Caki2 (cell line): Measurements from ENCODE around the gene RGS12. TPM values are rescaled to one million over a fixed set of nuclear protein-coding genes. Genes with fewer than 3 reads are reported as not detected.

Experiments used
- DNase-seq: peaks from one replicate; pipeline ENCODE4 v3.0.0-alpha.2; 2015; ENCODE audit warnings: low read depth
- in situ Hi-C: cut with HindIII; loops from 2 replicates; pipeline ENCODE4 v1.10.0; 2016; ENCODE audit warnings: low sequenced_read_pairs, low pct_unique_long_range_greater_than_20kb, mixed read lengths
- total RNA-seq: library from RNA; depleted of rRNA; stranded (reverse); fragments of >200 nt; shearing (Covaris generic); gene quantifications from 2 replicates; pipeline ENCODE4 v1.2.3, GENCODE V29; 2014; ENCODE audit warnings: low replicate concordance

RGS12 gene
- total RNA-seq, 1 experiment from 2014 or later: 27.0 TPM

DNA sequence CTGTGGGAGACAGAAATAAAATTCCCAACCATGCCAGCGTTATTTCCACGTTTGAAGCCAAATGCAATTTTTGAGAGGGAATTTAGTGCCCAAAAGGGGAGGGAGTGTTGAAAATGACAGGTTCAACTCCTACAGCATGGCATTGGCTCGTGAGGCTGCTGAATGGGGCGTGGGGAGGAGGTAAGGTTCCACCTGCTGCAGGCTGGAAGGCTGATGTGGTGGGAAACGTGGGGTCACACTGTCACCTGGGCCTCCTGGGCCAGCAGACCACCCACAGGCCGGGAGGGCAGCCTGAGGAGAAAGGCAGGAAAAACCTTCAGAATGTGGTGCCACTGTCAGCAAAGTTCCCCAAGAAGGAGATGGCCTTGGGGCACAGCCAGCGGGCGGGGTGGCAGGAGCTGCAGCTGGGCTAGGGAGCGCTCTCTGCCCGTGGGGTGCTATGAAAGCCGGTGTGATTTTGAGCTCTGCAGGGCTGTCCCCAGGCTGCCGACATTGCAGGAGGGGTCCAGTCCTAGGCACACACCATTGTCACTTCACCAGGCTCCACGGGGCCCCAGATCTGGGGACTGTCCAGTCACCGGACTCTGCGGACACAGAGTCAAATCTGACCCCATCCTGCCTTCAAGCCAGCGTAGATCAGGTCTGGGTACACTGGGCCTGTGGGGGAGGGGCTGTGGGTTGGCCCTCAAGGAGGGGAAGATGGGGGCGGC, 24.3 kb upstream of the RGS12 start:
- DNase-seq: no peak
- in situ Hi-C loops: no loop called here

DNA sequence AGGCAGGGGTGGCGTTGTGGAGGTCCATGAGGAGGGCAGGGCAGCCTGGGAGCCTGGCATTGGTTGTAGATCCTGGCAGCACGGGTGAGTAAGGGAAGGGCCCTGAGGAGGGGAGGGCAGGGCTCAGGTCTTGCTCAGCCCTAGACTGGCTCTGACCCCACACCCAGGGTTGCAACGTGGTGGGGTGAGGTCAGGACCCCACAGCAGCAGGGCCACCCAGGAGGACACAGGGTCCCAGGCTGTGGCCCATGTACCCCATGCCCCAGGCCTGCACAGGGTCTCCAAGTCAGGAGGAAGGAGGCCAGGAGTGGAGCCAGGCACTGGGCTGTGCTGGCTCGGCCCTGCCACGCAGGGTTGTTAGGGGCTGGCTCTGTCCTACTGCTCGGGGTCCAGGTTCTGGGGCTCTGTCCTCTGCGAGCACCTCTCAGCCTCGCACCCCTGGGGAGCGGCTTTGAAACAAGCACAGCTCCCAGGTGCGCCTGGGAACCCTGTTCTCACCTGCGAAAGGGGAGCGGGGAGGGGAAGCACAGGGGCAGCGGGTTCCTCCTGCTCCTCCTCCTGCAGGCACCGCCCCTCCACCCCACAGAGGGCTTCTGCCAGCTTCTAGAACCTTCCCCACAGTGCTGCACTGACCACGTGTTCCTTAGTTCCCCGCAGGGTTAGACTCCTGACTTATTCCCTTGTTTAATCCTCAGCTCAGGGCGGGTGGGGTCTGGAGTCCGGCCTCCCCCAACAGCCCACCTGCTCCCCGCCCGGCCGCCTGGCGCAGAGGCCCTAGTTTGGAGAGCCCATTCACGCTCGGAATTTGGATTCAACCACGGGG, 23.5 kb upstream of the RGS12 start:
- DNase-seq: no peak
- in situ Hi-C loops: no loop called here

- DNase-seq: no peak
- in situ Hi-C loops: no loop called here
These were observed 22.7 kb upstream of the RGS12 start for GRCh38 chr4:3269991-3270611.

DNA sequence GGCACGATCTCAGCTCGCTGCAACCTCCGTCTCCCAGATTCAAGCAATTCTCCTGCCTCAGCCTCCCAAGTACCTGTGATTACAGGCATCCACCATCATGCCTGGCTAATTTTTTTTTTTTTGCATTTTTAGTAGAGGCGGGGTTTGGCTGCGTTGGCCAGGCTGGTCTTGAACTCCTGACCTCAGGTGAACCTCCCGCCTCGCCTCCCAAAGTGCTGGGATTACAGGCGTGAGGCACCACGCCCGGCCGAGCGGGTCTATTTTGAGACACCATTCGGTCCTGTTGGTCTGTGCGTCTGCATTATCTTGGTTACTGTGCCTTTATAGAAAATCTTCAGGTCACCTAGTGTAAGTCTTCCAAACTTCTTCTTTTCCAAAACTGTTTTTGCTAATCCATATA, 21.7 kb upstream of the RGS12 start:
- in situ Hi-C loops: no loop called here
- DNase-seq: no peak

- no peak for DNase-seq
- in situ Hi-C loops: no loop called here
These were observed 15.8 kb upstream of the RGS12 start for GRCh38 chr4:3276986-3277385.

DNA sequence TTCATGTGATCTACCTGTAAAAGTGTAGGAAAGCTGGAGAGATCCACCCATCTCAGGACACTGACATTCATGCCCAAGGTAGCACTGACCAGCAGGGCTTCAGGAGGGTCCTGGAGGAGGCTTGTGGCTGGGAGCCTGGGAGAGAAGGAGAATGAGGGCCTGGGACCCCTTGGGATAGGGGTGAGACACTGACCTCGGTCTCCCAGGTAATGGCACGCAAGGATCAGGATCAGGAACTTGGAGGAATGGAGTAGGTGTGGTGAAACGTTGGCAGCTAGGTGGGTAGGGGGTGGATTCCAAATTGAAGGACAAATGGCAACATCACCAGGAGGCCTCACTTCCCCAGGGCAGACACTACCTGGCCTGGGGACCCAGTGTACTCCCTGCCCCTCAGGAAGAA, 12.4 kb upstream of the RGS12 start:
- DNase-seq: no peak
- in situ Hi-C loops: no loop called here

- no peak for DNase-seq
- in situ Hi-C loops: no loop called here
These were observed 9.3 kb upstream of the RGS12 start for GRCh38 chr4:3283483-3283882.

- no peak for DNase-seq
- in situ Hi-C loops: no loop called here
These were observed 8.9 kb upstream of the RGS12 start for GRCh38 chr4:3283916-3284315.

DNA sequence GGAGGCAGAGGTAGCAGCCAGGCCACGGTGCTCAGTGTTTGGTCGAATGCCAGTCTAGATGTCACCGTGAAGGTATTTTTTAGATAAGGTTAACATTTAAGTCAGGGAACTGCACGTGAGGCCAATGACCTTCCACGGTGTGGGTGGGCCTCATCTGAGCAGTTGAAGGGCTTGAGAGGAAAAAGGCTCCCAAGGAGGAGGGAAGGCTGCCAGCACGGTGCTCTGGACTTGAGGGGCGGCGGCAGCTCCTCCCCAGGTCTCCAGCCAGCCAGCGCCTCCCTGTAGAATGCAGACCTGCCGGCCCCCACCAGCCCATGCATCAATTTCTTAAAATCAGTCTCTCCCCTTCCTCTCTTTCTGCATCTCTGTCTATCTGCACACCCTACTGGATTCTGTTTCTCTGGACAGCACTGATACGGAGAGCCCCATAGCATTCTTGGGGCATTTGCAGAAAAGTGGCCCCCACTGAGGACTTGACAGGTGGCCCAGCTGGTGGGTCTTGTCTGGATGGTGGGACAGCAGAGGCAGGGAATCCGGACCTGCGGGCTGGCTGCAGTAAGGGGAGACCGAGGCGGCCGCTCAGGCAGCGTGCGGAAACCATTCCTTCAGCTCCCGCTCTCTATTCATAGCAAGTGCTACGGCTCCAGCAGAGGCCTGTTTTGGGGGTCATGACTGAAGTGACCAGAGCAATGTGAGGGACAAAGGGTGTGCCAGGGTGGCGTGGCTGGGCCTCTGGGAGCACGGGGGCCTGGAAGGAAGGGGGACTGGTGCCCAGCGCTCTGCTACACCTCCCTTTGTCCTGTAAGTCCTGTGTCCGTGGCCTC, 7.9 kb upstream of the RGS12 start:
- no peak for DNase-seq
- in situ Hi-C loops: no loop called here

GRCh38 chr4:3285558-3286334, 7.1 kb upstream of the RGS12 start:
- in situ Hi-C loops: no loop called here
- DNase-seq: no peak

DNA sequence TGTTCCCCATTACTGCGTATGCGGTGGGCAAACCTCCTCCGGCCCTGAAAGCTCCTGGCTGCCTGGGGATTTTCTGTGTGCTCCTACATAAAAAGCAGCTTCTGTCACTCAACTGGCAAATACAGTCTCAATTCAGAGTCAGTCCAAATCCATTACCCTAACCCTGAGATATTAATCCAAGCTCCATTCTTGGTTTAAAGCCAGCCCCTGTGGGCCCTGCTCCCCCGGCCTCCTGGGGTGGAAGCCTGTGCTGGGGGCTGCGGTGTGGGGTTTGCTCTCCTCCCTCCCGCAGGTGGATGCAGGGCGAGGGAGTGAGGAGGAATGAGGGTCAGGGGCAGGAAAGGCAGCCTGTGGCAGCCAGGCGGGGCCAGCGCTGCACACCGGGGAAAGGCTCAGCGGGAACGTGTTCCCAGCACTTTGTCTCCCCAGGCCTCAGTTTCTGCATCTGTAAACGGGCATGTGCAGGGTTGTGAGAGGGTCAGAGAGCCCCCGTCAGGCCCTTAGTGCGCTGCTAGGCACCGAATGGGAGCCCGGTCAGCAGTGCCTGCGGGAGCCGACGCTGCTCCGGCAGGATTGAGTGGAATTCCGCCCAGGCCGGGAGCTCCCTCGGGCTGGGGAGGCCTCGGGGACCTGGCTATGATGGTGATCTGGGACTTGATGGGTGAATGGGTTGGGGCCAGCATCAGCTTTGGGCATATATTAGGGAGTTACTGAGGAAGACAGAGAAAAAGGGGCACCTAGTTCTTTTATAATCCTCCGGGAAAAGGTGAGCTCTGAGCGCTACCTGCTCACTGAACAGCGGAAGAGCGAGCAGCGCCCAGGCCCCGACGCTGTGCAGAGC, 6.3 kb upstream of the RGS12 start:
- in situ Hi-C loops: no loop called here
- no peak for DNase-seq

GRCh38 chr4:3287271-3287971, 5.4 kb upstream of the RGS12 start:
- no peak for DNase-seq
- in situ Hi-C loops: no loop called here

DNA sequence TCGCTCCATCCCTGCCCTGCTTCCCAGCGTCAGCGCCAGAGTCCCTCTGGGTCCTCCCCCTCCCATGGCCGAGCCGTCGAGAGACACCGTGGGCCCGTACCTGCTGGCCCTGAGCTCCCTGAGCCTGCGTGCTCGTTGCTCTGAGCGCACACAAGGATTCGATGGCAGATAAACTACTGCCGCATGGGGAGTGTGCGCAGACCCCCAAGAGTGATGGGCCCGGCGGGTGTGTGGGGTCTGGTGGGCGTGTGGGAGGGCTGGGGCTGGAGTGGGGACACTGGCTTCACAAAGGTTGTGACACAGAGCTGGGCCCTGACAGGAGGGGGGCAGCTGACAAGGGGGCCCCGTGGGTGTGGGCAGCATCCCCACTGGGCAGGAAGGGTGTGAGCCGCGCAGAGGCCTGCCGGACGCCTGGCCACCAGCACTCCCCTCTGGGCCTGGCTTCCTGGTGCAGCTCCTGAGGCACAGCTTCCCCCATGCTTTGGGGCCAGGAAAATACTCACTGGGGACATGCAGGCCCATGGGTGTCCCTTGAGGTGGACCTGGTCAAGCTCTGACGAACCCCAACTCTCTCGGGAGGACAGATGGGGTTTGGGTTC, 4.8 kb upstream of the RGS12 start:
- in situ Hi-C loops: no loop called here
- no peak for DNase-seq

GRCh38 chr4:3288571-3289094, 4.2 kb upstream of the RGS12 start:
- no peak for DNase-seq
- in situ Hi-C loops: no loop called here

- no peak for DNase-seq
- in situ Hi-C loops: no loop called here
These were observed 2.3 kb upstream of the RGS12 start for GRCh38 chr4:3290476-3290875.

DNA sequence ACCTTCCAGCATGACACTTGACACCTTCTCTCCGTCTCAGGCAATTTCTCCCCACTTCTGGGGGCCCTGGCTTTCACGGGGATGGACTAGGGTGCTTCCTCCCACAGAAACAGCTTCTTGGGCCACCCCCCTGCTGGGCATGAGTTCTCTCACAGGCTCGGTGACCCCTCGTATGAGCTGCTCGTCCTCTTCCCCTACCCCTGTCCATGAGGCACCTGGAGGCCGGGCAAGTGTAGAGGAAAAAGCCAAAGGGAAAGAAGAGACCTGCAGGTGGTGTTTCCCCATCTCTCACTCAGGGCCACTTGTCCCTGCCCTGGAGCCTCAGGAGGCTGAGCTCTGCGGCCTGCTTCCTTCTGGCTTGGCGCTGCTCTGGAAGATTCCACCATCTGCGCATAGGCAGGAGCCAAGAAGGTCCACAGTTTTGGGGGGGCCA, 1.9 kb upstream of the RGS12 start:
- in situ Hi-C loops: no loop called here

More for the DNA sequence above, 1.9 kb upstream of the RGS12 start:
- DNase-seq: no peak
